SK-N-SH treated with all-trans-retinoic acid at 6 μM for 48 hours (cell line): ENCODE measurements around the gene RETREG1.

Experiments used
- CSDC2 ChIP-seq: fragments of 250-450 bp; sonication (Bioruptor Pico); IDR thresholded peaks from 2 replicates; pipeline ENCODE4 v1.5.0; 2020; ENCODE audit warnings: mild to moderate bottlenecking, moderate library complexity
- PPARA ChIP-seq: fragments of 250-450 bp; sonication (Bioruptor Pico); IDR thresholded peaks from 2 replicates; pipeline ENCODE4 v1.5.0; 2020; ENCODE audit warnings: mild to moderate bottlenecking, borderline replicate concordance
- RARB ChIP-seq: fragments of 250-450 bp; sonication (Bioruptor Pico); IDR thresholded peaks from 2 replicates; pipeline ENCODE4 v1.8.0; 2021; ENCODE audit warnings: mild to moderate bottlenecking, moderate library complexity
- SNAI2 ChIP-seq: fragments of 250-450 bp; sonication (Bioruptor Pico); IDR thresholded peaks from 2 replicates; pipeline ENCODE4 v1.5.0; 2020; ENCODE audit warnings: mild to moderate bottlenecking, moderate library complexity
- ZFP3 ChIP-seq: fragments of 250-450 bp; sonication (Bioruptor Pico); IDR thresholded peaks from 2 replicates; pipeline ENCODE4 v1.5.0; 2020; ENCODE audit warnings: mild to moderate bottlenecking, moderate library complexity
- ZFP30 ChIP-seq: fragments of 450-650 bp; formaldehyde crosslinking; IDR thresholded peaks from 2 replicates; pipeline ENCODE4 v1.5.0; 2022; ENCODE audit warnings: mild to moderate bottlenecking, moderate library complexity
- ZNF565 ChIP-seq: fragments of 450-650 bp; formaldehyde crosslinking; conservative IDR thresholded peaks from 2 replicates; pipeline ENCODE4 v1.5.0; 2020; ENCODE audit warnings: low read depth, mild to moderate bottlenecking, moderate library complexity
- ZNF70 ChIP-seq: fragments of 450-650 bp; formaldehyde crosslinking; IDR thresholded peaks from 2 replicates; pipeline ENCODE4 v1.5.0; 2020; ENCODE audit warnings: mild to moderate bottlenecking, moderate library complexity
- TF ChIP-seq, protein P1 (sequence below): fragments of 250-450 bp; sonication (Bioruptor Pico); IDR thresholded peaks from 2 replicates; pipeline ENCODE4 v1.5.1; 2020; ENCODE audit warnings: low read depth, mild to moderate bottlenecking, moderate library complexity
- TF ChIP-seq, protein P2 (sequence below): fragments of 250-450 bp; sonication (Bioruptor Pico); IDR thresholded peaks from 2 replicates; pipeline ENCODE4 v1.8.0; 2020; ENCODE audit warnings: mild to moderate bottlenecking, moderate library complexity, borderline replicate concordance

DNA sequence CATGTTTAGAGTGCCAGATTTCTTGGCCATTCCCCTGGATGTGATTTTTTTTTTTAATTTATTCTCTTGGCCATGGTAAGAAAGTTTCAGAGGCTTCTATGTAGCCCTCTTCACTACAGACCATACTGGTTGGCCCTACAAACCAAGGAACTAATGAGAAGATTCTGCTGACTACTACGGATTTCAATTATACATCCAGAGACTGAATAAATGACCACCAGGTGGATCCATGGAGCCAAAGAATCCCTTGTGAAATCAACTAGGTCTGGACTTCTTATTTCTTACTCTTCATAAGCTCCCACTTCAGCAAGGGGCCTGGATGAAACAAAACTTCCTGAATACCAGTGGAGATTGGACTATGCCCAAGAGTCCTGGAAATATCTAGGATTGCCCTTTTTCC, 178.8 kb downstream of the RETREG1 start:
- TF ChIP-seq CSDC2 = no peak
- TF ChIP-seq ZFP3 (CRISPR knock-in tag) = no peak
- TF ChIP-seq, protein P1, sequence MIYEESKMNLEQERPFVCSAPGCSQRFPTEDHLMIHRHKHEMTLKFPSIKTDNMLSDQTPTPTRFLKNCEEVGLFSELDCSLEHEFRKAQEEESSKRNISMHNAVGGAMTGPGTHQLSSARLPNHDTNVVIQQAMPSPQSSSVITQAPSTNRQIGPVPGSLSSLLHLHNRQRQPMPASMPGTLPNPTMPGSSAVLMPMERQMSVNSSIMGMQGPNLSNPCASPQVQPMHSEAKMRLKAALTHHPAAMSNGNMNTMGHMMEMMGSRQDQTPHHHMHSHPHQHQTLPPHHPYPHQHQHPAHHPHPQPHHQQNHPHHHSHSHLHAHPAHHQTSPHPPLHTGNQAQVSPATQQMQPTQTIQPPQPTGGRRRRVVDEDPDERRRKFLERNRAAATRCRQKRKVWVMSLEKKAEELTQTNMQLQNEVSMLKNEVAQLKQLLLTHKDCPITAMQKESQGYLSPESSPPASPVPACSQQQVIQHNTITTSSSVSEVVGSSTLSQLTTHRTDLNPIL (CRISPR knock-in tag) = no peak
- TF ChIP-seq, protein P2, sequence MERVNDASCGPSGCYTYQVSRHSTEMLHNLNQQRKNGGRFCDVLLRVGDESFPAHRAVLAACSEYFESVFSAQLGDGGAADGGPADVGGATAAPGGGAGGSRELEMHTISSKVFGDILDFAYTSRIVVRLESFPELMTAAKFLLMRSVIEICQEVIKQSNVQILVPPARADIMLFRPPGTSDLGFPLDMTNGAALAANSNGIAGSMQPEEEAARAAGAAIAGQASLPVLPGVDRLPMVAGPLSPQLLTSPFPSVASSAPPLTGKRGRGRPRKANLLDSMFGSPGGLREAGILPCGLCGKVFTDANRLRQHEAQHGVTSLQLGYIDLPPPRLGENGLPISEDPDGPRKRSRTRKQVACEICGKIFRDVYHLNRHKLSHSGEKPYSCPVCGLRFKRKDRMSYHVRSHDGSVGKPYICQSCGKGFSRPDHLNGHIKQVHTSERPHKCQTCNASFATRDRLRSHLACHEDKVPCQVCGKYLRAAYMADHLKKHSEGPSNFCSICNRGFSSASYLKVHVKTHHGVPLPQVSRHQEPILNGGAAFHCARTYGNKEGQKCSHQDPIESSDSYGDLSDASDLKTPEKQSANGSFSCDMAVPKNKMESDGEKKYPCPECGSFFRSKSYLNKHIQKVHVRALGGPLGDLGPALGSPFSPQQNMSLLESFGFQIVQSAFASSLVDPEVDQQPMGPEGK (CRISPR knock-in tag) = no peak
- no peak for TF ChIP-seq ZFP30 (CRISPR knock-in tag)
- TF ChIP-seq SNAI2 (CRISPR knock-in tag) = no peak
- no peak for TF ChIP-seq RARB (CRISPR knock-in tag)
- no peak for TF ChIP-seq ZNF70 (CRISPR knock-in tag)
- no peak for TF ChIP-seq ZNF565 (CRISPR knock-in tag)
- no peak for TF ChIP-seq PPARA (CRISPR knock-in tag)
